KMS-11 (cell line): ENCODE data around the gene EML2.

Experiments
- H2AFZ ChIP-seq: fragments of 200-600 bp; sonication (generic); 2 replicates; pipeline ENCODE4 v1.6.1; 2016; ENCODE audit warnings: antibody characterized with exemption, mixed run types, low read depth
- H3K27ac ChIP-seq: fragments of 200-600 bp; sonication (generic); 2 replicates; pipeline ENCODE4 v1.6.1; 2016; ENCODE audit warnings: mild to moderate bottlenecking, mixed run types
- H3K27me3 ChIP-seq: fragments of 200-600 bp; sonication (generic); 2 replicates; pipeline ENCODE4 v1.6.1; 2017; ENCODE audit warnings: mild to moderate bottlenecking, low read depth, mixed run types, moderate library complexity; ENCODE audit not compliant: insufficient read depth
- H3K36me3 ChIP-seq: fragments of 200-600 bp; sonication (generic); 2 replicates; pipeline ENCODE4 v1.6.1; 2017; ENCODE audit warnings: mild to moderate bottlenecking, mixed run types; ENCODE audit not compliant: insufficient read depth
- H3K4me1 ChIP-seq: fragments of 200-600 bp; sonication (generic); 2 replicates; pipeline ENCODE4 v1.6.1; 2016; ENCODE audit warnings: mild to moderate bottlenecking, low read depth, mixed run types; ENCODE audit not compliant: poor library complexity, severe bottlenecking
- H3K4me2 ChIP-seq: fragments of 200-600 bp; sonication (generic); 2 replicates; pipeline ENCODE4 v1.7.0; 2016; ENCODE audit warnings: mild to moderate bottlenecking, mixed run types
- H3K4me3 ChIP-seq: fragments of 200-600 bp; sonication (generic); IDR thresholded peaks from 2 replicates; pipeline ENCODE4 v1.6.1; 2017; ENCODE audit warnings: low read depth, low read length, mixed read lengths; ENCODE audit not compliant: insufficient read depth
- H3K79me2 ChIP-seq: fragments of 200-600 bp; sonication (generic); 2 replicates; pipeline ENCODE4 v1.6.1; 2016; ENCODE audit warnings: low read depth, mixed run types; ENCODE audit not compliant: insufficient read depth
- H3K9ac ChIP-seq: fragments of 200-600 bp; sonication (generic); 2 replicates; pipeline ENCODE4 v1.6.1; 2016; ENCODE audit warnings: mild to moderate bottlenecking, mixed run types
- H4K20me1 ChIP-seq: fragments of 200-600 bp; sonication (generic); 2 replicates; pipeline ENCODE4 v1.6.1; 2016; ENCODE audit warnings: mild to moderate bottlenecking, mixed run types; ENCODE audit not compliant: insufficient read depth
- CTCF ChIP-seq: fragments of 200-600 bp; sonication (generic); conservative IDR thresholded peaks from 2 replicates; pipeline ENCODE4 v1.6.1; 2017; ENCODE audit warnings: low read depth, mild to moderate bottlenecking, antibody characterized with exemption, low read length, moderate library complexity, mixed read lengths

EML2 gene

DNA sequence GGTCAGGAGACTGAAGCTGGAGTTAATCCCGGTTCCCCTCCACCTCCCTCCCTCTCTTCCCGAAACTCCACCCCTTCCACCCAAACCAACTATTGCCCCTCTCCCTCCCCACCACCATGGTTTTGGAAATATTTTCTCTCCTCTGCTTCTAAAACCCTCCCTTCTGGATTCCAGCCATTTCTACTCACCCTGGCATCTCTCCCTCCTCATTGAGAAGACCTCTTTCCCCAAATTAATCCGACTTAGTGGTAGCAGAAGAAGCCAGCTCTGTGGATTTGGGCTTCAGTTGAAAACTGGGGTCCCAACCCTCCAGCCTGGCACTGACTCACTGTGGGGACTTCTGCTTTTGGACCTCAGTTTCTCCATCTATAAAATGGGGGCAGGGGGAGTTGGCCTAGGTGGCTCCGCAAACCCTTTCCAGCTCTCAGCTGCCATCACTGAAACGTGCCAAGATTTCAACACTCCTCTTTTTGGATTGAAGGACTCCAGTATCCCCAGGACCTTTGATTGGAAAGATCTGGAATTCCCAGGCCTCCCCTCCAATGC is 38.8 kb downstream of the EML2 start:
- Histone ChIP-seq H4K20me1 (no peaks in the 10 kb centered on the region), H3K9ac (no peak overlapping the region), H3K4me2 (no peak overlapping the region), H3K79me2 (no peaks in the 10 kb centered on the region), H2AFZ (no peak overlapping the region), H3K36me3 (no peaks in the 10 kb centered on the region), H3K27ac (no peak overlapping the region), H3K27me3 (peaks cover 74% of the 10 kb centered on the region), H3K4me1 (no peaks in the 10 kb centered on the region), H3K4me3 (no peak overlapping the region)
- TF ChIP-seq CTCF = no peak

DNA sequence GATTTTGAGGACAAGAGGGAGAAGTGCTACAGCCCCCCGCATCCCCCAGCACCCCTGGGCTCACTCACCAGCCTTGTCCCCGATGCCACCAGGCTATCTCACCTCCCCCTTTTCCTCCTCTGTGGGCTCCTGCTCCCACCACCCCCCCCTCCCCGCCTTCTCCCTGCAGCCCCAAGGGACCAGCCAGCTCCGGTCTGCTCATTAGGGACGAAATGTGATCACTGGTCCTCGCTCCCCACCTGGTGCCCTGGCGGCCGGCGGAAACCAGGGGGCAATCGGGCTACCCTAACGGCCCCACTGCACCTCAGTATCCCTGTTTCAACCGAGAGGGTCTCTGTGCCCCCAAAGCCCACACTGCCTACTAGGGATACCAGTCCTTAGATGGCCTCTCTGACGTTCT is 39.9 kb downstream of the EML2 start:
- H3K27ac ChIP-seq = no peak overlapping the region
- H3K9ac ChIP-seq = no peak overlapping the region
- H3K79me2 ChIP-seq = no peaks in the 10 kb centered on the region
- TF ChIP-seq CTCF = no peak
- H2AFZ ChIP-seq = no peak overlapping the region
- no peaks in the 10 kb centered on the region for H3K36me3 ChIP-seq
- no peak overlapping the region for H3K4me3 ChIP-seq
- no peaks in the 10 kb centered on the region for H3K4me1 ChIP-seq
- H3K4me2 ChIP-seq = no peak overlapping the region
- no peaks in the 10 kb centered on the region for H4K20me1 ChIP-seq
- H3K27me3 ChIP-seq = peaks cover 85% of the 10 kb centered on the region

GRCh38 chr19:45598267-45599001 is 40.8 kb downstream of the EML2 start:
- Histone ChIP-seq H3K4me2 (no peak overlapping the region), H3K27ac (no peak overlapping the region), H3K9ac (no peak overlapping the region), H4K20me1 (no peaks in the 10 kb centered on the region), H3K79me2 (no peaks in the 10 kb centered on the region), H3K36me3 (no peaks in the 10 kb centered on the region), H3K4me3 (no peak overlapping the region), H2AFZ (no peak overlapping the region), H3K4me1 (no peaks in the 10 kb centered on the region), H3K27me3 (peaks cover 93% of the 10 kb centered on the region)
- TF ChIP-seq CTCF = no peak

- Histone ChIP-seq H4K20me1 (no peaks in the 10 kb centered on the region), H3K9ac (no peak overlapping the region), H2AFZ (no peak overlapping the region), H3K27ac (no peak overlapping the region), H3K4me1 (no peaks in the 10 kb centered on the region), H3K27me3 (peaks cover 95% of the 10 kb centered on the region), H3K4me3 (no peak overlapping the region), H3K79me2 (no peaks in the 10 kb centered on the region), H3K36me3 (no peaks in the 10 kb centered on the region), H3K4me2 (no peak overlapping the region)
- TF ChIP-seq CTCF = no peak
Measured at GRCh38 chr19:45597425-45598111, 41.6 kb downstream of the EML2 start.
